ENCODE data around the gene EEPD1. TPM values are rescaled to one million over a fixed set of nuclear protein-coding genes. Genes with fewer than 3 reads are reported as not detected.

Gene EEPD1
- total RNA-seq, 1 experiment from 2014 or later = 5.0 TPM

- Mint-ChIP-seq H3K27me3 (ENCODE audit: low read depth) (no peaks in the 10 kb centered on the region), H3K4me1 (peaks cover 26 to 32% of the 10 kb centered on the region in 2 experiments), H3K4me3 (no peak overlapping the region), H3K36me3 (ENCODE audit: insufficient read depth in 1 of 3, low read depth in 3 of 3) (no peaks in the 10 kb centered on the region), H3K9me3 (no peaks in the 10 kb centered on the region), H3K27ac (no peak overlapping the region)
- DNase-seq = no peak
- no peak overlapping the region for H4K91ac ChIP-seq (ENCODE audit: insufficient read length, low read depth, low read length)
- H4K20me1 ChIP-seq (ENCODE audit: control insufficient read depth, insufficient read depth, insufficient read length) = no peaks in the 10 kb centered on the region
- no peak overlapping the region for H2BK15ac ChIP-seq (ENCODE audit: low read depth, low read length)
- H2BK12ac ChIP-seq (ENCODE audit: insufficient read length, low read depth, low read length) = no peak overlapping the region
- H2BK5ac ChIP-seq (ENCODE audit: insufficient read length, low read length) = no peak overlapping the region
- H2AFZ ChIP-seq (ENCODE audit: low read length) = no peak overlapping the region
- no peaks in the 10 kb centered on the region for H3K9me3 ChIP-seq (ENCODE audit: control insufficient read depth, low read depth, low read length)
- no peak overlapping the region for H3T11ph ChIP-seq (ENCODE audit: low read length)
- H4K8ac ChIP-seq (replicated peaks; ENCODE audit: insufficient read length, low read depth, low read length) = no peak overlapping the region
- H3K14ac ChIP-seq (ENCODE audit: insufficient read depth, low read length) = no peak overlapping the region
- H4K5ac ChIP-seq (ENCODE audit: insufficient read length, low read depth, low read length) = no peak overlapping the region
- H3K4me2 ChIP-seq (ENCODE audit: insufficient read depth, insufficient read length, low read length) = no peak overlapping the region
- no peak overlapping the region for H3K27ac ChIP-seq (ENCODE audit: insufficient read length, low read depth, low read length)
- no CpG with 5 or more reads among the region's 2 CpGs for WGBS (ENCODE audit: extremely low coverage, insufficient read length, low lambda C conversion rate)
- TF ChIP-seq CTCF (conservative IDR thresholded peaks at IDR 0.05) = no peak
- no peak overlapping the region for H3K18ac ChIP-seq (ENCODE audit: insufficient read length, low read depth, low read length)
- no peak overlapping the region for H2AK5ac ChIP-seq (ENCODE audit: insufficient read length, low read length)
- H3K23me2 ChIP-seq (ENCODE audit: insufficient read length, low read depth, low read length, poor library complexity, severe bottlenecking) = no peaks in the 10 kb centered on the region
- no peak overlapping the region for H3K23ac ChIP-seq (ENCODE audit: insufficient read length, low read depth, low read length)
- H2BK120ac ChIP-seq (ENCODE audit: low read depth, low read length, poor library complexity, severe bottlenecking) = no peak overlapping the region
- H3K4ac ChIP-seq (ENCODE audit: low read depth, low read length) = no peak overlapping the region
- no peak overlapping the region for H2BK20ac ChIP-seq (ENCODE audit: low read depth, low read length, poor library complexity, severe bottlenecking)
- H3K79me1 ChIP-seq (ENCODE audit: insufficient read depth, low read depth, low read length, poor library complexity, severe bottlenecking) = no peaks in the 10 kb centered on the region
- H3K56ac ChIP-seq (ENCODE audit: insufficient read length, low read depth, low read length) = no peak overlapping the region
- 0 out of 2 replicates have a peak, but pooled peaks cover under 1% of the 10 kb centered on the region for H3K79me2 ChIP-seq (ENCODE audit: insufficient read depth, low read length)
- no peak overlapping the region for H3K9ac ChIP-seq (ENCODE audit: extremely low read depth, insufficient read length, low read length)
- H3K4me1 ChIP-seq (ENCODE audit: insufficient read depth, low read length) = peaks cover 2% of the 10 kb centered on the region; the same call in 1 of the 2 replicates
- H3K27me3 ChIP-seq (ENCODE audit: insufficient read depth, low read length) = no peaks in the 10 kb centered on the region
Measured at GRCh38 chr7:36165059-36165458, 12.0 kb downstream of the EEPD1 start.

Data from H9 (cell line).